Limb (tissue), 2 donors: ENCODE results near the gene SH2D6.
A peak's percentile ranks its signal among the peaks of the same experiment; 100 is the strongest.
"Not testable (repeated sequence)": the region's sequence is repeated elsewhere in the genome, so short reads cannot be mapped to it uniquely, and the experiment has no call there.

Experiments used
- DNase-seq, 2 donors: peaks; one replicate each; pipeline ENCODE4 v3.0.0-alpha.2; 2016; ENCODE audit errors: extremely low spot score in 2 of 2

The SH2D6 gene

GRCh38 chr2:85418132-85419008 lies at the start of gene SH2D6:
Gene SH2D6 (plus strand): TSS chr2:85418714. CDS start chr2:85429466, 10,752 bp downstream.
- peak; percentile 83 to 93 for DNase-seq

- DNase-seq: no peak
These were observed 49.6 kb upstream of the SH2D6 start for GRCh38 chr2:85368921-85369320.

GRCh38 chr2:85369500-85369899 lies 49.0 kb upstream of the SH2D6 start:
- no peak for DNase-seq

- no peak for DNase-seq
These were observed 47.5 kb upstream of the SH2D6 start for GRCh38 chr2:85371045-85371444.

GRCh38 chr2:85376291-85377065 lies 42.0 kb upstream of the SH2D6 start:
- DNase-seq: no peak

- DNase-seq: no peak
These were observed 41.4 kb upstream of the SH2D6 start for GRCh38 chr2:85377083-85377482.

GRCh38 chr2:85378257-85378656 lies 40.3 kb upstream of the SH2D6 start:
- no peak for DNase-seq

GRCh38 chr2:85380048-85380447 lies 38.5 kb upstream of the SH2D6 start:
- no peak for DNase-seq

- DNase-seq: not testable (repeated sequence)
These were observed 35.4 kb upstream of the SH2D6 start for GRCh38 chr2:85383151-85383550.

GRCh38 chr2:85383850-85384249 lies 34.7 kb upstream of the SH2D6 start:
- no peak for DNase-seq

GRCh38 chr2:85385746-85386145 lies 32.8 kb upstream of the SH2D6 start:
- DNase-seq: no peak

GRCh38 chr2:85387754-85388153 lies 30.8 kb upstream of the SH2D6 start:
- no peak for DNase-seq

- no peak for DNase-seq
These were observed 29.5 kb upstream of the SH2D6 start for GRCh38 chr2:85388878-85389538.

- DNase-seq: peak in 1 of 2 donors; percentile 58
These were observed 27.4 kb upstream of the SH2D6 start for GRCh38 chr2:85390941-85391669.

GRCh38 chr2:85393836-85394235 lies 24.7 kb upstream of the SH2D6 start:
- DNase-seq: no peak

- DNase-seq: no peak
These were observed 24.2 kb upstream of the SH2D6 start for GRCh38 chr2:85394261-85394681.

GRCh38 chr2:85394976-85395375 lies 23.5 kb upstream of the SH2D6 start:
- no peak for DNase-seq

GRCh38 chr2:85395912-85396475 lies 22.5 kb upstream of the SH2D6 start:
- DNase-seq: no peak

- no peak for DNase-seq
These were observed 21.7 kb upstream of the SH2D6 start for GRCh38 chr2:85396531-85397470.

- DNase-seq: no peak
These were observed 20.6 kb upstream of the SH2D6 start for GRCh38 chr2:85397925-85398331.
